ENCODE results near the gene COG3. TPM values are rescaled to one million over a fixed set of nuclear protein-coding genes. Genes with fewer than 3 reads are reported as not detected.

The COG3 gene
- total and polyA plus RNA-seq, 4 donors, result 21.6 to 44.5 (median 30.1) TPM

DNA sequence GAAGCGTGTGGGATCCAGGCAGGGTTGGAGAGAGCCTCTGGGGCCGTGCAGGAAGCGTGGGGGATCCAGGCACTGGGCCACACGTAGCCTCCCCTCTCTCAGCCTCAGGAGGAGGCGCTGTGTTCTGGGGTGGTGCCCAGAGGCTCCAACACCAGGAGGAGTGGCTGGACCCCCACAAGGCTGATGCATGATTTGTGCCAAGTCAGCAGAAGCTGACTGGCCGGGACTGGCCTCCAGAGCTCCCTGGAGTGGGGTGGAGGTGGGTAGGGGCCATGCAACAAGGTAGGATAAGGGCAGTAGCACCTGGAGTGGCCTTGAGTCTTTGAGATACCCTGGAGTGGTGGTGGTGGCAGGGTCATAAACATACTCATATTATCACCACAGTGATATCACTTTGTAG, 75.5 kb downstream of the COG3 start:
- WGBS (ENCODE audit: insufficient coverage), result 100% methylated on average over 3 of the region's 6 CpGs

DNA sequence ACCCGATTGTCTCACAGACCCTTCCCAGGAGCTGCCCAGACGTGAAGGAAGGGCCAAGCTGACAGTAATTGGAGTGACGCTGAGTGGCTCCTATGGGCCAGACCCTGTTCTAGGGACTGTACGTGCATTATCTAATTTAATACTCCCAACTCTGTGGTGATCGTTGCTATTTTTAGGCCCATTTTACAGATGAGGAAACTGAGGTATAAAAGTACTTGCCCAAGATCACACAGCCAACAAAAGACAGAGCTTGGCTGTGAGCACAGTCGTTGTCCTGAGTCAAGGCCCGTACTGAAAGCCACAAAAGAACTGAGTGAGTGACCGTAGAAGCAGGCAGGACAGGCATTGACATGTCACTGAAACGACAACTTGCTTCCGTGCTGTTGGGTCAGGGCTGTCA, 76.1 kb downstream of the COG3 start:
- 93% methylated on average over 7 of the region's 10 CpGs for WGBS (ENCODE audit: insufficient coverage)
- Histone ChIP-seq H3K27ac (ENCODE audit: low read depth, low read length) (no peak overlapping the region), H3K9me3 (ENCODE audit: control insufficient read depth, insufficient read depth, low read length) (no peaks in the 10 kb centered on the region), H3K36me3 (ENCODE audit: control insufficient read depth, insufficient read depth, low read length) (peaks cover 3% of the 10 kb centered on the region), H3K27me3 (ENCODE audit: control insufficient read depth, insufficient read depth, low read length) (no peaks in the 10 kb centered on the region), H3K4me3 (ENCODE audit: low read depth, low read length) (no peak overlapping the region), H3K4me1 (ENCODE audit: control insufficient read depth, insufficient read depth, low read length) (no peaks in the 10 kb centered on the region)
- no peak for DNase-seq (ENCODE audit: low read depth in 4 of 6, low spot score in 6 of 6)

More for the DNA sequence above, 75.5 kb downstream of the COG3 start:
- H3K4me3 ChIP-seq (ENCODE audit: low read depth, low read length), result no peak overlapping the region
- H3K27me3 ChIP-seq (ENCODE audit: control insufficient read depth, insufficient read depth, low read length), result no peaks in the 10 kb centered on the region
- no peak overlapping the region for H3K27ac ChIP-seq (ENCODE audit: low read depth, low read length)
- no peak for DNase-seq (ENCODE audit: low read depth in 4 of 6, low spot score in 6 of 6)
- H3K36me3 ChIP-seq (ENCODE audit: control insufficient read depth, insufficient read depth, low read length), result peaks cover 5% of the 10 kb centered on the region
- H3K9me3 ChIP-seq (ENCODE audit: control insufficient read depth, insufficient read depth, low read length), result no peaks in the 10 kb centered on the region
- no peaks in the 10 kb centered on the region for H3K4me1 ChIP-seq (ENCODE audit: control insufficient read depth, insufficient read depth, low read length)

DNA sequence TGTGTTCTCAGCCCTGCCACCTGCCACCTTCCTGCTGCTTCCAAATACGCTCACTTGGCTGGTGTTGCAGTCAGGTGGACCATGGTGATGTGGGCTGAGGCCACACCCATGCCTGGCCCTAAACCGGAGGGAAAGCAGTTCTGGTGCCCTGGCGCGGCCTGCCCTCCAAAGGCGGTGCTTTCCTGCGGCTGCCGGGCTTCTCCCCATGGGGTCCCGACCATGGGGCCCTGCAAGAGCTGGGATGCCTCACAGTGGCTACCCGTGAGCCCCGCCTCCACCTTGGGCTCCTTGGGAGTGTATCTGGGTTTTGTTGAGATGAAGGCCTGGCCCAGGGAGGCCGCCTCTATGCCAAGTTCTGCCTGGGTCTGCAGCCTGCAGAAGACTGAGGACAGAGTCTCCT, 77.1 kb downstream of the COG3 start:
- H3K27me3 ChIP-seq (ENCODE audit: control insufficient read depth, insufficient read depth, low read length), result no peaks in the 10 kb centered on the region
- peaks cover 3% of the 10 kb centered on the region for H3K36me3 ChIP-seq (ENCODE audit: control insufficient read depth, insufficient read depth, low read length)
- no peaks in the 10 kb centered on the region for H3K4me1 ChIP-seq (ENCODE audit: control insufficient read depth, insufficient read depth, low read length)
- no peaks in the 10 kb centered on the region for H3K9me3 ChIP-seq (ENCODE audit: control insufficient read depth, insufficient read depth, low read length)
- WGBS (ENCODE audit: insufficient coverage), result 81% methylated on average over 11 of the region's 11 CpGs
- no peak overlapping the region for H3K27ac ChIP-seq (ENCODE audit: low read depth, low read length)
- H3K4me3 ChIP-seq (ENCODE audit: low read depth, low read length), result no peak overlapping the region
- DNase-seq (ENCODE audit: low read depth in 4 of 6, low spot score in 6 of 6), result no peak

DNA sequence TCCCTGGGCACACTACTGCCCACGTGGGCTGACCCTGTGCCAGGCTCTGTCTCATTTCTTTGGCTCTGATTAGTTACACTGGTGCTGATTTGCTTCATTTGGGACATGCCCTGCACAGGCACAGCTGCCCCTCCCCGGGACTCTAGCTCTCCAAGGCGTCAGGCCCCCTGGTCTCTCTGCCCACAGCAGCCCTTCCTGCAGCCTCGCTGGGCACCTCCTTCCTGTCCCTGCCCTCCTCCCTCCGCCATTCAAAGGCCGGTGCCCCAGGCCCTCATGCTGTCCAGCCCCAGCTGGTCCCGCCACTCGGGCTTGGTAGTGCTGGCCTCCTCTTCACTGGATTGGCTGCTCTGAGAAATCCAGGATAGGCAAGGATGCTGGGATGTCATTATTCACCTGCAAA, 77.7 kb downstream of the COG3 start:
- no peaks in the 10 kb centered on the region for H3K27me3 ChIP-seq (ENCODE audit: control insufficient read depth, insufficient read depth, low read length)
- 86% methylated on average over 8 of the region's 8 CpGs for WGBS (ENCODE audit: insufficient coverage)
- peaks cover 3% of the 10 kb centered on the region for H3K36me3 ChIP-seq (ENCODE audit: control insufficient read depth, insufficient read depth, low read length)
- no peak overlapping the region for H3K4me3 ChIP-seq (ENCODE audit: low read depth, low read length)
- no peak for DNase-seq (ENCODE audit: low read depth in 4 of 6, low spot score in 6 of 6)
- no peak overlapping the region for H3K27ac ChIP-seq (ENCODE audit: low read depth, low read length)
- H3K9me3 ChIP-seq (ENCODE audit: control insufficient read depth, insufficient read depth, low read length), result no peaks in the 10 kb centered on the region
- no peaks in the 10 kb centered on the region for H3K4me1 ChIP-seq (ENCODE audit: control insufficient read depth, insufficient read depth, low read length)

GRCh38 chr13:45542878-45543277, 78.1 kb downstream of the COG3 start:
- H3K9me3 ChIP-seq (ENCODE audit: control insufficient read depth, insufficient read depth, low read length), result no peaks in the 10 kb centered on the region
- no peaks in the 10 kb centered on the region for H3K4me1 ChIP-seq (ENCODE audit: control insufficient read depth, insufficient read depth, low read length)
- H3K27me3 ChIP-seq (ENCODE audit: control insufficient read depth, insufficient read depth, low read length), result no peaks in the 10 kb centered on the region
- no peak for DNase-seq (ENCODE audit: low read depth in 4 of 6, low spot score in 6 of 6)
- H3K27ac ChIP-seq (ENCODE audit: low read depth, low read length), result no peak overlapping the region
- peaks cover 3% of the 10 kb centered on the region for H3K36me3 ChIP-seq (ENCODE audit: control insufficient read depth, insufficient read depth, low read length)
- H3K4me3 ChIP-seq (ENCODE audit: low read depth, low read length), result no peak overlapping the region
- WGBS (ENCODE audit: insufficient coverage), result 81% methylated on average over 2 of the region's 5 CpGs

- H3K4me3 ChIP-seq (ENCODE audit: low read depth, low read length), result no peak overlapping the region
- H3K27ac ChIP-seq (ENCODE audit: low read depth, low read length), result no peak overlapping the region
- no peak for DNase-seq (ENCODE audit: low read depth in 4 of 6, low spot score in 6 of 6)
- H3K36me3 ChIP-seq (ENCODE audit: control insufficient read depth, insufficient read depth, low read length), result no peaks in the 10 kb centered on the region
- 95% methylated on average over 2 of the region's 2 CpGs for WGBS (ENCODE audit: insufficient coverage)
- H3K9me3 ChIP-seq (ENCODE audit: control insufficient read depth, insufficient read depth, low read length), result no peaks in the 10 kb centered on the region
- no peaks in the 10 kb centered on the region for H3K27me3 ChIP-seq (ENCODE audit: control insufficient read depth, insufficient read depth, low read length)
- no peaks in the 10 kb centered on the region for H3K4me1 ChIP-seq (ENCODE audit: control insufficient read depth, insufficient read depth, low read length)
These were observed 79.8 kb downstream of the COG3 start for GRCh38 chr13:45544520-45544919.

DNA sequence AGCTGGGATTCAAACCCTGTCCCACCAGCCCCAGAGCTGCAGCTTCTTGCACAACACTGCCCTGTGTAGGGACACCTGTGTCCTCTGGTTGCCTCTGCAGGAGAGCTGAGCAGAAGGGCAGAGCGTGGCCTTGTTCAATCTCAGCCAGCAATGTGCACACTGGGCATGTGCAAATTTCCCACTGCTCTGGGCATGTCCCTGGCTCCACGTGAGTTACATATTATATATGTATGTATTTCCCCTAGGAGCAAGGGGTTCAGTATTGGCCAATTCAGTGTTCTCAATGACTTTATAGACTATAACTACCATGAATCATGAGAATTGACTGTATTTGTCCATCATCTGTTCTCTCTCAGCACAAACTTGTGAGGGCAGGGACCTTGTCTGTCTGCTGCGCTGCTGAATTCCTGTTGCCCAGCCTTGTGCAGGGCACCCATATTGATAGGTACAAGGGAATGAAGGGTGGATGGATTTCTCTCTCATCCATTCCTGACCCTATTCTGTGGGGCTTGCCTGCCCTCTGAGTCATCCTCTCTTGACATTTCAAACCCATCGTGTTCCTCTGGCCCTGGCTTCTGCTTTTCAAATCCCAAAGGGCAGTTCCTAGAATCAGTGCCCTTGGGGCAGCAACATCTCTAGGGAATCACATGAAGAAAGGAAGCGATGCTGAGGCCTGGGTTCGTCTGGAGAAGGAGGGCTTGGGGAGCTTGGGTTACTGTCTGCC, 81.1 kb downstream of the COG3 start:
- no peak for DNase-seq (ENCODE audit: low read depth in 4 of 6, low spot score in 6 of 6)
- WGBS (ENCODE audit: insufficient coverage), result 74% methylated on average over 3 of the region's 6 CpGs
- no peaks in the 10 kb centered on the region for H3K36me3 ChIP-seq (ENCODE audit: control insufficient read depth, insufficient read depth, low read length)

DNA sequence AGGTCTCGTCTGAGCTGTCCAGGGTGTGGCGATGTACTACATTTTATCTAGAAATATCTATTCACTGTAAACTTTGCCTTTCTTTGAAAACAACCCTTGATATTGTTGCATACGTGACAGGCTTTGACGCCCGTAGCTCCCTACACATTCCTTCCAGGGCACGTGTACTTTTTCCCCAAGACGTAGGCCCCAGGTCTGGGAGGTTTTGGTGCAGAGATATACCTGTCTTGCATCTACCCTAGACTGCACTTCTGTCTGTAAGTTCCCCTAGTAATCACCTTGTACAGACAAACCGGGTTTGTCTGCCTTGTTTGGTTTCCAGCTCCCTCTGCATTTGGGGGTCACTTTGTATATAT, 81.6 kb downstream of the COG3 start:
- Histone ChIP-seq H3K9me3 (ENCODE audit: control insufficient read depth, insufficient read depth, low read length) (no peaks in the 10 kb centered on the region), H3K36me3 (ENCODE audit: control insufficient read depth, insufficient read depth, low read length) (no peaks in the 10 kb centered on the region), H3K27me3 (ENCODE audit: control insufficient read depth, insufficient read depth, low read length) (no peaks in the 10 kb centered on the region), H3K4me1 (ENCODE audit: control insufficient read depth, insufficient read depth, low read length) (no peaks in the 10 kb centered on the region), H3K27ac (ENCODE audit: low read depth, low read length) (no peak overlapping the region), H3K4me3 (ENCODE audit: low read depth, low read length) (no peak overlapping the region)
- 91% methylated on average over 6 of the region's 8 CpGs for WGBS (ENCODE audit: insufficient coverage)
- no peak for DNase-seq (ENCODE audit: low read depth in 4 of 6, low spot score in 6 of 6)

More for the DNA sequence above, 81.1 kb downstream of the COG3 start:
- Histone ChIP-seq H3K9me3 (ENCODE audit: control insufficient read depth, insufficient read depth, low read length) (no peaks in the 10 kb centered on the region), H3K27me3 (ENCODE audit: control insufficient read depth, insufficient read depth, low read length) (no peaks in the 10 kb centered on the region), H3K27ac (ENCODE audit: low read depth, low read length) (no peak overlapping the region), H3K4me1 (ENCODE audit: control insufficient read depth, insufficient read depth, low read length) (no peaks in the 10 kb centered on the region), H3K4me3 (ENCODE audit: low read depth, low read length) (no peak overlapping the region)

DNA sequence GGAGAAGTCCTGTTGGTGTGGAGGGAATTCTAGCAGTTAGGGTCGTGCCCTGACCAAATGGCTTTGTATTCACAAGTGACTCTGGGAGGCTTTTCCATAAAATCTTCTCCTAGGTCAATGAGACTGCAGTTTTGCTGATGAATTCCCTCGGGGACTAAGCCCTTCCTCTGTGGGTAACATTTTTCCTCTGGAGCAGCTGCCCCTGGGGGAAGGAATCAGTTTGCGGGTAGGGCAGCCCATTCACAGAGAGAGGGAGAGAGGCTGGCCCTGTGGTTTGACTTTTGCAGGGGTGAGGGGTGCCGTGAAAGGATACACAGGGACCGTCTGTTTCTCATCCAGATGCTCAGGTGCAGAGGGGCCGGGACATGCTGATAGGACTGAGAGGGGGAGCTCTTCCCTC, 83.5 kb downstream of the COG3 start:
- Histone ChIP-seq H3K9me3 (ENCODE audit: control insufficient read depth, insufficient read depth, low read length) (no peaks in the 10 kb centered on the region), H3K36me3 (ENCODE audit: control insufficient read depth, insufficient read depth, low read length) (no peaks in the 10 kb centered on the region), H3K27ac (ENCODE audit: low read depth, low read length) (no peak overlapping the region), H3K4me1 (ENCODE audit: control insufficient read depth, insufficient read depth, low read length) (no peaks in the 10 kb centered on the region), H3K27me3 (ENCODE audit: control insufficient read depth, insufficient read depth, low read length) (no peaks in the 10 kb centered on the region), H3K4me3 (ENCODE audit: low read depth, low read length) (no peak overlapping the region)
- 71% methylated on average over 5 of the region's 6 CpGs for WGBS (ENCODE audit: insufficient coverage)
- no peak for DNase-seq (ENCODE audit: low read depth in 4 of 6, low spot score in 6 of 6)

GRCh38 chr13:45554604-45555109, 89.9 kb downstream of the COG3 start:
- Histone ChIP-seq H3K9me3 (ENCODE audit: control insufficient read depth, insufficient read depth, low read length) (no peaks in the 10 kb centered on the region), H3K36me3 (ENCODE audit: control insufficient read depth, insufficient read depth, low read length) (no peaks in the 10 kb centered on the region), H3K4me1 (ENCODE audit: control insufficient read depth, insufficient read depth, low read length) (no peaks in the 10 kb centered on the region), H3K27ac (ENCODE audit: low read depth, low read length) (no peak overlapping the region), H3K27me3 (ENCODE audit: control insufficient read depth, insufficient read depth, low read length) (no peaks in the 10 kb centered on the region), H3K4me3 (ENCODE audit: low read depth, low read length) (no peak overlapping the region)
- 93% methylated on average over 4 of the region's 4 CpGs for WGBS (ENCODE audit: insufficient coverage)
- no peak for DNase-seq (ENCODE audit: low read depth in 4 of 6, low spot score in 6 of 6)

Measured in spinal cord (tissue), 10 donors.